Neuronal stem cell (in vitro differentiated cells): ENCODE data around the gene OR4A15. TPM values are rescaled to one million over a fixed set of nuclear protein-coding genes. Genes with fewer than 3 reads are reported as not detected.
A peak's percentile ranks its signal among the peaks of the same experiment; 100 is the strongest.

ENCODE experiments used
- DNase-seq: peaks from one replicate; pipeline ENCODE4 v3.0.0-alpha.2; 2013; ENCODE audit warnings: low spot score
- H2AFZ ChIP-seq: one replicate; pipeline ENCODE4 v1.6.1; 2013; ENCODE audit warnings: mild to moderate bottlenecking, low read length, inconsistent platforms
- H2AK5ac ChIP-seq: 2 replicates; pipeline ENCODE4 v1.6.1; 2013; ENCODE audit warnings: low read depth, mild to moderate bottlenecking, inconsistent platforms, low read length, moderate library complexity, mixed read lengths
- H2BK120ac ChIP-seq: 2 replicates; pipeline ENCODE4 v1.6.1; 2013; ENCODE audit warnings: low read depth, mild to moderate bottlenecking, inconsistent platforms, low read length, moderate library complexity, mixed read lengths
- H2BK12ac ChIP-seq: one replicate; pipeline ENCODE4 v1.6.1; 2013; ENCODE audit warnings: low read length, inconsistent platforms
- H2BK15ac ChIP-seq: 2 replicates; pipeline ENCODE4 v1.6.1; 2013; ENCODE audit warnings: mild to moderate bottlenecking, low read length, inconsistent platforms, mixed read lengths
- H2BK5ac ChIP-seq: one replicate; pipeline ENCODE4 v1.6.1; 2013; ENCODE audit warnings: inconsistent platforms, mild to moderate bottlenecking, low read length, moderate library complexity
- H3K14ac ChIP-seq: one replicate; pipeline ENCODE4 v1.6.1; 2013; ENCODE audit warnings: low read length, inconsistent platforms
- H3K18ac ChIP-seq: 2 replicates; pipeline ENCODE4 v1.6.1; 2013; ENCODE audit warnings: low read length, inconsistent platforms
- H3K23ac ChIP-seq: 2 replicates; pipeline ENCODE4 v1.6.1; 2013; ENCODE audit warnings: low read depth, mild to moderate bottlenecking, mixed read lengths, low read length, inconsistent platforms; ENCODE audit not compliant: poor library complexity
- H3K27ac ChIP-seq: replicated peaks from 3 replicates; pipeline ENCODE4 v1.5.1; 2013; ENCODE audit warnings: low read length, inconsistent platforms
- H3K27me3 ChIP-seq, 3 experiments: 2 replicates each; pipeline ENCODE4 v1.6.1; 2013; ENCODE audit warnings: low read length in 3 of 3, mild to moderate bottlenecking in 2 of 3, inconsistent platforms in 1 of 3, low read depth in 1 of 3, mixed read lengths in 1 of 3, moderate library complexity in 1 of 3; ENCODE audit not compliant: control insufficient read depth in 3 of 3, insufficient read depth in 3 of 3
- H3K36me3 ChIP-seq, 2 donors: replicated peaks in 1 of 2; 2 replicates each; pipeline ENCODE4 v1.6.1; 2013; ENCODE audit warnings: low read length in 2 of 2; ENCODE audit not compliant: control insufficient read depth in 2 of 2, insufficient read depth in 2 of 2
- H3K4ac ChIP-seq: 2 replicates; pipeline ENCODE4 v1.6.1; 2013; ENCODE audit warnings: inconsistent platforms, mild to moderate bottlenecking, low read length, moderate library complexity
- H3K4me1 ChIP-seq, 2 donors: 1 replicate in 1 of 2; 2 replicates in 1 of 2; pipeline ENCODE4 v1.6.1; 2013; ENCODE audit warnings: low read length in 2 of 2, low read depth in 1 of 2; ENCODE audit not compliant: control insufficient read depth in 2 of 2, insufficient read depth in 1 of 2
- H3K4me2 ChIP-seq: one replicate; pipeline ENCODE4 v1.6.1; 2013; ENCODE audit warnings: mild to moderate bottlenecking, low read length, inconsistent platforms; ENCODE audit not compliant: insufficient read depth, poor library complexity, severe bottlenecking
- H3K4me3 ChIP-seq, 2 donors: 2 replicates each; pipeline ENCODE4 v1.5.1; 2013; ENCODE audit warnings: low read length in 2 of 2, mild to moderate bottlenecking in 2 of 2, inconsistent platforms in 1 of 2, moderate library complexity in 1 of 2
- H3K79me1 ChIP-seq: one replicate; pipeline ENCODE4 v1.6.1; 2013; ENCODE audit warnings: low read depth, mild to moderate bottlenecking, inconsistent platforms, low read length, moderate library complexity
- H3K9ac ChIP-seq: one replicate; pipeline ENCODE4 v1.6.1; 2013; ENCODE audit warnings: mild to moderate bottlenecking, low read depth, low read length, inconsistent platforms; ENCODE audit not compliant: poor library complexity
- H3K9me3 ChIP-seq, 2 donors: replicated peaks in 1 of 2; 2 replicates each; pipeline versions ENCODE3 to v1.6.1; 2013; ENCODE audit warnings: low read length in 2 of 2, mild to moderate bottlenecking in 2 of 2, inconsistent platforms in 1 of 2, low read depth in 1 of 2, mixed read lengths in 1 of 2, moderate library complexity in 1 of 2; ENCODE audit not compliant: control insufficient read depth in 2 of 2, insufficient read depth in 1 of 2
- H4K8ac ChIP-seq: one replicate; pipeline ENCODE4 v1.6.1; 2013; ENCODE audit warnings: low read depth, mild to moderate bottlenecking, inconsistent platforms, low read length, moderate library complexity
- H4K91ac ChIP-seq: one replicate; pipeline ENCODE4 v1.6.1; 2013; ENCODE audit warnings: low read length, low read depth, mild to moderate bottlenecking, inconsistent platforms; ENCODE audit not compliant: poor library complexity
- WGBS, 2 donors: extraction: QIAGEN DNeasy Blood & Tissue Kit; methylation state at CpG; one replicate each; pipeline ENCODE4 v1.1.7; 2013; ENCODE audit warnings: missing lambda C conversion rate in 2 of 2, mixed read lengths in 1 of 2; ENCODE audit not compliant: insufficient read length in 2 of 2, insufficient replicate concordance in 1 of 2; ENCODE audit errors: extremely low coverage in 2 of 2; 5-methylcytosine and 5-hydroxymethylcytosine counted together
- small RNA-seq: library from polyadenylated mRNA; stranded (forward); fragments of <200 nt; extraction: miRNeasy Mini kit (QIAGEN cat#:217004); gene quantifications from one replicate; pipeline ENCODE3, GENCODE V24; 2013; ENCODE audit not compliant: insufficient read depth

Gene OR4A15

GRCh38 chr11:55349032-55349431 lies 18.7 kb upstream of the OR4A15 start:
- Histone ChIP-seq H2BK12ac (no peak overlapping the region), H3K36me3 (no peaks in the 10 kb centered on the region), H2AFZ (no peak overlapping the region), H4K8ac (no peak overlapping the region), H3K9ac (no peak overlapping the region), H3K27ac (no peak overlapping the region), H2BK15ac (no peak overlapping the region), H3K4me3 (no peak overlapping the region), H3K4ac (no peak overlapping the region), H2BK120ac (no peak overlapping the region), H3K18ac (no peak overlapping the region), H3K27me3 (no peaks in the 10 kb centered on the region), H3K4me1 (peaks cover 0 to under 1% of the 10 kb centered on the region in 2 donors), H2BK5ac (no peak overlapping the region), H4K91ac (no peak overlapping the region), H3K14ac (no peak overlapping the region), H3K23ac (no peak overlapping the region), H3K79me1 (no peaks in the 10 kb centered on the region), H2AK5ac (no peak overlapping the region), H3K4me2 (no peak overlapping the region), H3K9me3 (peaks cover 3 to 7% of the 10 kb centered on the region in 2 donors)
- DNase-seq: no peak
- no CpG with 5 or more reads among the region's 1 CpG for WGBS, 2 donors

DNA sequence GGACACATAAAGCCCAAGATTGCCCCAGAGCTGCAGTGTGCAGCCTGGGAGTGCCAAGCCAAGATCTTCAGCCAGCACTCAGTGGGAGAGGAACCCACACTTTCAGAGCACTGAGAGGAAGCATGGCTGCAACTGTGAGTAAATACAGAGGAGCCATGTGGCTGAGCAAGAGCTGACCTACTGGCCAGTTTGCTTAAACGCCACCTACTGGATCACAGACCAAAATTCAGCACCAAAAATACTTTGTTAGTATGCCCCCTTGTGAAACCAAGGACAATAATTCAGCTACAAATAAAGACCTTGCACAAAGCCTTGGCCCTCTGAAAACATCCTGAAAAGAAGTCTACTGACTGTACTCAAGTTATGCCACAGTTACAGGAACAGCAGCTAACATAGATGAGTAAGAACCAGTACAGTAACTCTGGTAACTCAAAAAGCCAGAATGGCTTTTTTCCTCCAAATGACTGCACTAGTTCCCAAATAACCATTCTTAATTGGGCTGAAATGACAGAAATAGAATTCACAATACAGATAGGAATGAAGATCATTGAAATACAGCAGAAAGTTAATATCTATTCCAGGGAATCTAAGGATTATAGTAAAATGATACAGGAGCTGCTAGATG lies 10.1 kb upstream of the OR4A15 start:
- no peak overlapping the region for H2BK120ac ChIP-seq

GRCh38 chr11:55401011-55401410 lies 33.2 kb downstream of the OR4A15 start:
- H3K14ac ChIP-seq: no peak overlapping the region
- no peak overlapping the region for H3K9ac ChIP-seq
- no peak overlapping the region for H3K4me2 ChIP-seq
- H4K8ac ChIP-seq: no peak overlapping the region
- no peaks in the 10 kb centered on the region for H3K27me3 ChIP-seq
- no peak overlapping the region for H3K18ac ChIP-seq
- H2BK15ac ChIP-seq: no peak overlapping the region
- no peak overlapping the region for H3K4me3 ChIP-seq
- WGBS, 2 donors: no CpG with 5 or more reads among the region's 1 CpG
- no peak overlapping the region for H3K4ac ChIP-seq
- no peak overlapping the region for H3K23ac ChIP-seq
- H2AFZ ChIP-seq: peak overlapping the region; percentile 42
- no peaks in the 10 kb centered on the region for H3K36me3 ChIP-seq
- H3K4me1 ChIP-seq: no peaks in the 10 kb centered on the region
- no peak overlapping the region for H4K91ac ChIP-seq
- no peak overlapping the region for H2BK5ac ChIP-seq
- H2BK120ac ChIP-seq: no peak overlapping the region
- H3K9me3 ChIP-seq: peaks cover 0 to 11% of the 10 kb centered on the region in 2 donors
- no peak overlapping the region for H2BK12ac ChIP-seq
- no peaks in the 10 kb centered on the region for H3K79me1 ChIP-seq
- no peak overlapping the region for H3K27ac ChIP-seq
- no peak overlapping the region for H2AK5ac ChIP-seq
- DNase-seq: no peak

More for the DNA sequence above, 10.1 kb upstream of the OR4A15 start:
- Histone ChIP-seq H3K4me1 (peaks cover 0 to 3% of the 10 kb centered on the region in 2 donors), H3K4me2 (no peak overlapping the region), H3K4me3 (no peak overlapping the region), H2AK5ac (no peak overlapping the region), H2BK15ac (no peak overlapping the region), H2BK5ac (no peak overlapping the region), H3K27ac (no peak overlapping the region), H3K79me1 (no peaks in the 10 kb centered on the region), H2BK12ac (no peak overlapping the region), H4K91ac (no peak overlapping the region), H3K36me3 (no peaks in the 10 kb centered on the region), H3K27me3 (no peaks in the 10 kb centered on the region), H3K23ac (no peak overlapping the region), H3K9ac (no peak overlapping the region), H3K14ac (no peak overlapping the region), H3K4ac (no peak overlapping the region), H2AFZ (peak overlapping the region; percentile 31), H3K18ac (no peak overlapping the region), H3K9me3 (peaks cover 0 to 22% of the 10 kb centered on the region in 2 donors), H4K8ac (no peak overlapping the region)
- DNase-seq: no peak
- WGBS, 2 donors: no CpG with 5 or more reads among the region's 1 CpG

Small RNA genes within 50 kb of the gene (small RNA-seq; reads per million reads assigned to genes)
- gene OR4X7P: not detected
